ENCODE measurements around the gene SSTR4.

The SSTR4 gene

GRCh38 chr20:23008667-23009066, 26.4 kb upstream of the SSTR4 start:
- H3K27ac Mint-ChIP-seq, result no peak overlapping the region
- H3K4me1 Mint-ChIP-seq (ENCODE audit: low read depth), result no peaks in the 10 kb centered on the region
- H3K36me3 Mint-ChIP-seq, result no peaks in the 10 kb centered on the region
- peaks cover 2% of the 10 kb centered on the region for H3K27me3 Mint-ChIP-seq
- no peak overlapping the region for H3K4me3 Mint-ChIP-seq
- H3K9me3 Mint-ChIP-seq (ENCODE audit: low read depth), result no peaks in the 10 kb centered on the region

GRCh38 chr20:23009636-23010035, 25.5 kb upstream of the SSTR4 start:
- no peak overlapping the region for H3K4me3 Mint-ChIP-seq
- H3K27ac Mint-ChIP-seq, result no peak overlapping the region
- H3K4me1 Mint-ChIP-seq (ENCODE audit: low read depth), result no peaks in the 10 kb centered on the region
- no peaks in the 10 kb centered on the region for H3K9me3 Mint-ChIP-seq (ENCODE audit: low read depth)
- H3K27me3 Mint-ChIP-seq, result peaks cover 2% of the 10 kb centered on the region
- no peaks in the 10 kb centered on the region for H3K36me3 Mint-ChIP-seq

- H3K9me3 Mint-ChIP-seq (ENCODE audit: low read depth), result no peaks in the 10 kb centered on the region
- no peaks in the 10 kb centered on the region for H3K36me3 Mint-ChIP-seq
- no peak overlapping the region for H3K27ac Mint-ChIP-seq
- no peak overlapping the region for H3K4me3 Mint-ChIP-seq
- no peaks in the 10 kb centered on the region for H3K4me1 Mint-ChIP-seq (ENCODE audit: low read depth)
- peaks cover 2% of the 10 kb centered on the region for H3K27me3 Mint-ChIP-seq
Measured at GRCh38 chr20:23010096-23010495, 25.0 kb upstream of the SSTR4 start.

GRCh38 chr20:23011008-23011721, 23.9 kb upstream of the SSTR4 start:
- peaks cover 2% of the 10 kb centered on the region for H3K27me3 Mint-ChIP-seq
- no peaks in the 10 kb centered on the region for H3K36me3 Mint-ChIP-seq
- no peak overlapping the region for H3K27ac Mint-ChIP-seq
- H3K9me3 Mint-ChIP-seq (ENCODE audit: low read depth), result no peaks in the 10 kb centered on the region
- no peak overlapping the region for H3K4me3 Mint-ChIP-seq
- H3K4me1 Mint-ChIP-seq (ENCODE audit: low read depth), result no peaks in the 10 kb centered on the region

- Mint-ChIP-seq H3K9me3 (ENCODE audit: low read depth) (no peaks in the 10 kb centered on the region), H3K36me3 (no peaks in the 10 kb centered on the region), H3K4me1 (ENCODE audit: low read depth) (no peaks in the 10 kb centered on the region), H3K4me3 (no peak overlapping the region), H3K27ac (no peak overlapping the region), H3K27me3 (peaks cover 2% of the 10 kb centered on the region)
Measured at GRCh38 chr20:23013429-23013828, 21.7 kb upstream of the SSTR4 start.

- no peaks in the 10 kb centered on the region for H3K4me1 Mint-ChIP-seq (ENCODE audit: low read depth)
- no peaks in the 10 kb centered on the region for H3K9me3 Mint-ChIP-seq (ENCODE audit: low read depth)
- no peak overlapping the region for H3K27ac Mint-ChIP-seq
- H3K27me3 Mint-ChIP-seq, result no peaks in the 10 kb centered on the region
- no peak overlapping the region for H3K4me3 Mint-ChIP-seq
- no peaks in the 10 kb centered on the region for H3K36me3 Mint-ChIP-seq
Measured at GRCh38 chr20:23017516-23017915, 17.6 kb upstream of the SSTR4 start.

GRCh38 chr20:23018432-23018831, 16.7 kb upstream of the SSTR4 start:
- Mint-ChIP-seq H3K4me3 (no peak overlapping the region), H3K27me3 (no peaks in the 10 kb centered on the region), H3K27ac (no peak overlapping the region), H3K9me3 (ENCODE audit: low read depth) (no peaks in the 10 kb centered on the region), H3K36me3 (no peaks in the 10 kb centered on the region), H3K4me1 (ENCODE audit: low read depth) (no peaks in the 10 kb centered on the region)

- Mint-ChIP-seq H3K27ac (no peak overlapping the region), H3K4me3 (no peak overlapping the region), H3K27me3 (no peaks in the 10 kb centered on the region), H3K36me3 (no peaks in the 10 kb centered on the region), H3K4me1 (ENCODE audit: low read depth) (no peaks in the 10 kb centered on the region), H3K9me3 (ENCODE audit: low read depth) (no peaks in the 10 kb centered on the region)
Measured at GRCh38 chr20:23018941-23019340, 16.2 kb upstream of the SSTR4 start.

GRCh38 chr20:23019403-23019802, 15.7 kb upstream of the SSTR4 start:
- H3K27ac Mint-ChIP-seq, result no peak overlapping the region
- H3K9me3 Mint-ChIP-seq (ENCODE audit: low read depth), result no peaks in the 10 kb centered on the region
- no peaks in the 10 kb centered on the region for H3K27me3 Mint-ChIP-seq
- no peak overlapping the region for H3K4me3 Mint-ChIP-seq
- H3K4me1 Mint-ChIP-seq (ENCODE audit: low read depth), result no peaks in the 10 kb centered on the region
- no peaks in the 10 kb centered on the region for H3K36me3 Mint-ChIP-seq

GRCh38 chr20:23020230-23021018, 14.7 kb upstream of the SSTR4 start:
- Mint-ChIP-seq H3K4me3 (no peak overlapping the region), H3K27me3 (no peaks in the 10 kb centered on the region), H3K4me1 (ENCODE audit: low read depth) (no peaks in the 10 kb centered on the region), H3K27ac (no peak overlapping the region), H3K36me3 (no peaks in the 10 kb centered on the region), H3K9me3 (ENCODE audit: low read depth) (no peaks in the 10 kb centered on the region)

GRCh38 chr20:23021541-23021940, 13.6 kb upstream of the SSTR4 start:
- no peak overlapping the region for H3K4me3 Mint-ChIP-seq
- H3K27ac Mint-ChIP-seq, result no peak overlapping the region
- no peaks in the 10 kb centered on the region for H3K4me1 Mint-ChIP-seq (ENCODE audit: low read depth)
- no peaks in the 10 kb centered on the region for H3K9me3 Mint-ChIP-seq (ENCODE audit: low read depth)
- no peaks in the 10 kb centered on the region for H3K27me3 Mint-ChIP-seq
- no peaks in the 10 kb centered on the region for H3K36me3 Mint-ChIP-seq

GRCh38 chr20:23021951-23022350, 13.2 kb upstream of the SSTR4 start:
- Mint-ChIP-seq H3K4me1 (ENCODE audit: low read depth) (no peaks in the 10 kb centered on the region), H3K4me3 (no peak overlapping the region), H3K27ac (no peak overlapping the region), H3K27me3 (no peaks in the 10 kb centered on the region), H3K36me3 (no peaks in the 10 kb centered on the region), H3K9me3 (ENCODE audit: low read depth) (no peaks in the 10 kb centered on the region)

GRCh38 chr20:23022849-23023248, 12.3 kb upstream of the SSTR4 start:
- H3K4me1 Mint-ChIP-seq (ENCODE audit: low read depth), result no peaks in the 10 kb centered on the region
- H3K27ac Mint-ChIP-seq, result no peak overlapping the region
- H3K9me3 Mint-ChIP-seq (ENCODE audit: low read depth), result no peaks in the 10 kb centered on the region
- no peaks in the 10 kb centered on the region for H3K36me3 Mint-ChIP-seq
- no peaks in the 10 kb centered on the region for H3K27me3 Mint-ChIP-seq
- H3K4me3 Mint-ChIP-seq, result no peak overlapping the region

- Mint-ChIP-seq H3K27me3 (no peaks in the 10 kb centered on the region), H3K27ac (no peak overlapping the region), H3K4me1 (ENCODE audit: low read depth) (no peaks in the 10 kb centered on the region), H3K36me3 (no peaks in the 10 kb centered on the region), H3K4me3 (no peak overlapping the region), H3K9me3 (ENCODE audit: low read depth) (no peaks in the 10 kb centered on the region)
Measured at GRCh38 chr20:23023621-23024177, 11.4 kb upstream of the SSTR4 start.

- H3K4me3 Mint-ChIP-seq, result no peak overlapping the region
- H3K36me3 Mint-ChIP-seq, result no peaks in the 10 kb centered on the region
- no peaks in the 10 kb centered on the region for H3K27me3 Mint-ChIP-seq
- no peaks in the 10 kb centered on the region for H3K9me3 Mint-ChIP-seq (ENCODE audit: low read depth)
- no peaks in the 10 kb centered on the region for H3K4me1 Mint-ChIP-seq (ENCODE audit: low read depth)
- no peak overlapping the region for H3K27ac Mint-ChIP-seq
Measured at GRCh38 chr20:23024701-23025100, 10.4 kb upstream of the SSTR4 start.
